GM10248 (cell line): ENCODE results near the gene OR52W1.

Experiments
- CTCF ChIA-PET: fragments of 300-600 bp; sonication (Branson Sonifier 250); formaldehyde crosslinking; extraction: SDS; loops from one replicate; lab custom pipeline; 2021; ENCODE audit warnings: antibody characterized with exemption; lab: Yijun Ruan, JAX
- POLR2A ChIA-PET: fragments of 350-650 bp; sonication (Branson Sonifier 250); formaldehyde crosslinking; extraction: SDS; loops from one replicate; lab custom pipeline; 2020; ENCODE audit warnings: antibody characterized with exemption; lab: Yijun Ruan, JAX
- DNase-seq: peaks from one replicate; pipeline ENCODE4 v3.0.0; 2012; ENCODE audit errors: extremely low spot score
- TF ChIP-seq, protein P1 (sequence below): IDR thresholded peaks from 2 replicates; pipeline ENCODE4 v1.5.1; 2012; ENCODE audit warnings: mild to moderate bottlenecking, low read depth; ENCODE audit errors: extremely low read depth, missing control alignments, control extremely low read depth

OR52W1 gene

GRCh38 chr11:6202041-6202440 lies 3.0 kb downstream of the OR52W1 start:
- ChIA-PET POLR2A (no interaction called here), CTCF (no interaction called here)
- TF ChIP-seq, protein P1, sequence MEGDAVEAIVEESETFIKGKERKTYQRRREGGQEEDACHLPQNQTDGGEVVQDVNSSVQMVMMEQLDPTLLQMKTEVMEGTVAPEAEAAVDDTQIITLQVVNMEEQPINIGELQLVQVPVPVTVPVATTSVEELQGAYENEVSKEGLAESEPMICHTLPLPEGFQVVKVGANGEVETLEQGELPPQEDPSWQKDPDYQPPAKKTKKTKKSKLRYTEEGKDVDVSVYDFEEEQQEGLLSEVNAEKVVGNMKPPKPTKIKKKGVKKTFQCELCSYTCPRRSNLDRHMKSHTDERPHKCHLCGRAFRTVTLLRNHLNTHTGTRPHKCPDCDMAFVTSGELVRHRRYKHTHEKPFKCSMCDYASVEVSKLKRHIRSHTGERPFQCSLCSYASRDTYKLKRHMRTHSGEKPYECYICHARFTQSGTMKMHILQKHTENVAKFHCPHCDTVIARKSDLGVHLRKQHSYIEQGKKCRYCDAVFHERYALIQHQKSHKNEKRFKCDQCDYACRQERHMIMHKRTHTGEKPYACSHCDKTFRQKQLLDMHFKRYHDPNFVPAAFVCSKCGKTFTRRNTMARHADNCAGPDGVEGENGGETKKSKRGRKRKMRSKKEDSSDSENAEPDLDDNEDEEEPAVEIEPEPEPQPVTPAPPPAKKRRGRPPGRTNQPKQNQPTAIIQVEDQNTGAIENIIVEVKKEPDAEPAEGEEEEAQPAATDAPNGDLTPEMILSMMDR = no peak
- no peak for DNase-seq

GRCh38 chr11:6203327-6203726 lies 4.3 kb downstream of the OR52W1 start:
- ChIA-PET POLR2A (no interaction called here), CTCF (interaction anchor here (2.4 kb wide), 1 partner anchor 13 kb away, joined by 8 read pairs; no protein-coding TSS in a partner anchor)
- no peak for DNase-seq
- TF ChIP-seq, protein P1 = no peak

GRCh38 chr11:6204706-6205105 lies 5.7 kb downstream of the OR52W1 start:
- CTCF ChIA-PET = interaction anchor here (0.9 to 2.4 kb wide), 2 partner anchors 11 to 148 kb away, joined by 5 to 8 read pairs; no protein-coding TSS in a partner anchor
- POLR2A ChIA-PET = no interaction called here
- DNase-seq = no peak
- TF ChIP-seq, protein P1 = no peak

DNA sequence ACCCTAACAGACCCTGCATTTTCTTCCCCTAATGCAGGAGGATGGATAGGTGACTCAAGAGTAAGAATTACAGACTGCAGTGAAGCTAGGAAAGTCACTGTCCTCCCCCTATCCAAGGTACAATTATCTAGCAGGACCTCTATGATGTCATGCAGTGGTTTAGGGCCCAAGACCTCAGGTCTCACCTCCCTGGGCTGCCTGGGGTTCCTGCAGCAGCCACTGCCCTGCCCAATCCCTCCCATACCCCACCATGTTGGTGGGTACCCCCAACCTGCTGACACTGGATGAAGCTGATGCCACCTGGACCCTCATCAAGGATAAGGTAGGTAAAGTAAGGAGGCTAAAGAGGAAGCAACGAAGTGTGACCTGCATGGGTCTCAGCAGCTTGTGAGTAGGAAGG lies 6.3 kb downstream of the OR52W1 start, which contains the start of gene C11orf42:
C11orf42 (plus strand) TSS at position 192 of the 400 bp plus-strand sequence; CDS start at position 251, 59 bp downstream.
- POLR2A ChIA-PET = no interaction called here
- CTCF ChIA-PET = interaction anchor here (1.0 kb wide), 1 partner anchor 46 kb away, joined by 3 read pairs; no protein-coding TSS in a partner anchor
- TF ChIP-seq, protein P1 = no peak

DNA sequence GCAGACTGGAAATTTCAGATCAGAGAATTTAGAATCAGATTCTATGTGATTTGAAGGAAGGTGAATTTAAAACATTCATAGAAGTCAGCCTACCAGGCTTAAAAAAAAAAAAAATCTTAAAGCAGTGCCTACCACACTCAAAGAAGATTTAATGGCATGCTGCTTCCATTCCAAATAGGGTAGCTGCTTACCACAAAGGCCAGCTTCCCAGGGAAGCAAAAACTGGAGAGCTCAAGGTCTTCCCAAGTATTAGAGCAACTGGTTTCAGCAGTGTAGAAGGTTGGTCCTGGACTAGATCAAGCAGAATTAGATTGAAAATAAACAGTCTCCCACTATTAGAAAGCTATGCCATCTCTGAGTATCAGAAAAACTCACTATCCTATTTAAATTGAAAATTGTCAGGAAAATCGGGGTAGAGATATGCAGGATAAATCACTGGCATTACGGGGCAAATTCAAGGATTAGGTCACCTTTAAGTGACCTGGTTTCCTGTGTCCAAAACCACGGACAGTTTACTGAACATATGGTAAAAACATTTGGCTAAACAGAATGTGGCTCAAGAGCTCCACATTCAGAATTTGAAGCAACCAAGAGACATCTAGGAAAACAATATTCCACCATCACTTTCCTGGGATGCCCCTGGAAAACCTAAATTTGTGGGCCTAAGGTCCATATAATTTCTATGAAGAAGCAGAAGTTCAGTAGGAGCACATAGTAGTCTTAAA lies 7.6 kb downstream of the OR52W1 start:
- TF ChIP-seq, protein P1 = no peak
- ChIA-PET CTCF (interaction anchor here (1.0 to 1.6 kb wide), 7 partner anchors 9 to 147 kb away, joined by 3 to 5 read pairs (median 3); no protein-coding TSS in a partner anchor), POLR2A (interaction anchor here (0.6 kb wide), 1 partner anchor 127 kb away, joined by 4 read pairs; no protein-coding TSS in a partner anchor)
- no peak for DNase-seq

More for the DNA sequence above, 6.3 kb downstream of the OR52W1 start, which contains the start of gene C11orf42:
- DNase-seq = no peak

- CTCF ChIA-PET = no interaction called here
Measured at GRCh38 chr11:6209801-6210200, 10.8 kb downstream of the OR52W1 start.

More at GRCh38 chr11:6209801-6210200, 10.8 kb downstream of the OR52W1 start:
- DNase-seq = no peak
- POLR2A ChIA-PET = no interaction called here
- TF ChIP-seq, protein P1 = no peak
